ENCODE measurements around the gene ZNF140. TPM values are rescaled to one million over a fixed set of nuclear protein-coding genes. Genes with fewer than 3 reads are reported as not detected.

The ZNF140 gene
- total RNA-seq, result 15.0 and 15.1 TPM in 2 replicates

DNA sequence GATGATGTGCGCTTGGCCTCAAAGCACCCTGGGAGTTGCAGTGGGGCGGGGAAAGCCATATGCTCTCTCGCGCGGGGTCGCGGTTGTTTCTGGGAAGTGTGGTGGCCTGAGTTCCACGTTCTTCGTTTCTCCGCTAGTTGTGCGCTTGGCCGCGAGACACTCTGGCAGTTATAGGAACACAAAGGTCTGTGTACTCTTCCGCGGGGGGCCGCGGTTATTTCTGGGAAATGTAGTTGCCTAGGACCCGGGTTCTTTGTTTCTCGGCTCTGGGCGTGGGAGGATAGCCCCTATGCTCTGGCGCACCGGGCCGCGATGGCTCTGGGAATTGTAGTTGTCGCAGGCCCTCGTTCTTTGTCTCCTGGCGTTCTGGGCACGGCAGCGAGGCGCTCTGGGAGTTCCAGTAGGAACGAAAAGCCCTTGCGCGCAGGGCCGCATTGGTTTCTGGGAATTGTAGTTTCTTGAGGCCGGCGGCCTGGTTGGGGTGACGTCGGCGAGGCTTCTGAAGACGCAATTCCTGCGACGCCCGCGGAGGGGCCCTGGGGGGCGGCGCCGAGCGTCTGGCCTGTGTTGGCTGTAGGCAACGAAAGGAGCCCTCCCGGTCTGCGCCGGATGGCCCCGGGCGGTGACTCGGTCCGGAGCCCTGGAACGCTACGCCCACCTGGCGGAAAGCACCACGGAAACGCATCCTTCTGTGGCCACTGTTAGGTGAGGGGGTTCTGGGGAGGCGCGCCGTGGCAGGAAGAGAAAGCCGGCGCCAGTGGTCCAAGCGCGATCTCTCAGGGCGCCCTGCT, at the start of gene ZNF140:
Gene ZNF140, plus strand, starts transcription at position 556 of the 791 bp plus-strand sequence. CDS start 398 bp downstream, outside the sequence.
- Mint-ChIP-seq H3K36me3 (ENCODE audit: low read depth) (peaks cover 37% of the 10 kb centered on the region), H3K27me3 (ENCODE audit: insufficient read depth) (no peaks in the 10 kb centered on the region), H3K4me1 (ENCODE audit: low read depth) (no peaks in the 10 kb centered on the region), H3K9me3 (peaks cover 49% of the 10 kb centered on the region), H3K27ac (peak within 1 kb of the TSS; percentile 84), H3K4me3 (no peak within 1 kb of the TSS)
- peak; percentile 93 for DNase-seq (ENCODE audit: low spot score)
- intact Hi-C loops (cut with micrococcal nuclease), result loop anchor here (1.0 kb wide), 8 partner anchors 43 to 251 kb away; partner anchors contain the start of genes CHFR, ZNF10, ZNF26 and ZNF268

DNA sequence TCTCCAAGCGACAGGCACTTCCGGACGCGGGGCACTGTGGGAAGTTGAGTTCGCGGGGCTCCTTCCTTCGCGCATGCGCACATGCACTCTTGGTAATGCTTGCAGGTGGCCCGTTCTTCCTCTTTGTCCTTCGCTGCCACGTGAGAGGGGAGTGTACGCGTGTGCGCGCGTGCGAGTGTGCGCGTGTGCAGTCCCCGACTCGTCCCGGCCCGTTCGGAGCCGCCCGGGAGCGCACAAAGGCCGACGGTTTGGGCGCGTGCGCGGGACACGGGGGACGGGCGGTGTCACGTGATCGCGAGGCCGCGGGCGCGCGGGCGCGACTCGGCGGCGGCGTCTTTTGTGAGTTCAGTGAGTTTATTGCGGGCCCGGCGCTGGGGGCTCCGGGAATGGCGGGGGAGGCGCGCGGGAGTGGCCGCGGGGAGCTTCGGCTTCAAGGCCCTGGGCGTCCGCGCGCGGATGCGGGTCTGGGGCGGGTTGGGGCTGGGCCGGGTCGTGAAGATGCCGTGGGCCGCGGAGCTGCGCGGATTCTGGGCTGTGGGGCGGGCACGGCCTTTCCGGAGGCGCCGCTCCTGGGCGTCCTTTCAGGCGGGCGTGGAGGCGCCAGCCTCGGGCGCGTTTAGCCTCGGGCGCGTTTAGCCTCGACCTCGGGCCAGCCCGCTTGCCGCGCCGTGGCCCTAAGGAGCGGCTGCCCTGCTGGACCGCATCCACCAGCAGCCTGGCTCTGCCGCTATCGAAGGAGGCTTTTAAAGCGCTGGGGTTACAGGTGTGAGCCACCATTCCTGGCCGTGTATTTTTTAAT, 43.3 kb upstream of the ZNF140 start, which contains the start of gene ZNF84:
Gene ZNF84, plus strand, starts transcription at position 303 of the 799 bp plus-strand sequence. CDS start 3,959 bp downstream, outside the sequence.
- H3K36me3 Mint-ChIP-seq (ENCODE audit: low read depth), result peaks cover 27% of the 10 kb centered on the region
- H3K4me1 Mint-ChIP-seq (ENCODE audit: low read depth), result no peaks in the 10 kb centered on the region
- DNase-seq (ENCODE audit: low spot score), result peak; percentile 97
- no peaks in the 10 kb centered on the region for H3K27me3 Mint-ChIP-seq (ENCODE audit: insufficient read depth)
- peak within 1 kb of the TSS; percentile 86 for H3K4me3 Mint-ChIP-seq
- H3K27ac Mint-ChIP-seq, result peak within 1 kb of the TSS; percentile 97
- peaks cover 65% of the 10 kb centered on the region for H3K9me3 Mint-ChIP-seq
- intact Hi-C loops (cut with micrococcal nuclease), result loop anchor here (1.0 to 2.0 kb wide), 9 partner anchors 15 to 269 kb away; partner anchors contain the start of genes ZNF10, ZNF140, ZNF26 and ZNF268

DNA sequence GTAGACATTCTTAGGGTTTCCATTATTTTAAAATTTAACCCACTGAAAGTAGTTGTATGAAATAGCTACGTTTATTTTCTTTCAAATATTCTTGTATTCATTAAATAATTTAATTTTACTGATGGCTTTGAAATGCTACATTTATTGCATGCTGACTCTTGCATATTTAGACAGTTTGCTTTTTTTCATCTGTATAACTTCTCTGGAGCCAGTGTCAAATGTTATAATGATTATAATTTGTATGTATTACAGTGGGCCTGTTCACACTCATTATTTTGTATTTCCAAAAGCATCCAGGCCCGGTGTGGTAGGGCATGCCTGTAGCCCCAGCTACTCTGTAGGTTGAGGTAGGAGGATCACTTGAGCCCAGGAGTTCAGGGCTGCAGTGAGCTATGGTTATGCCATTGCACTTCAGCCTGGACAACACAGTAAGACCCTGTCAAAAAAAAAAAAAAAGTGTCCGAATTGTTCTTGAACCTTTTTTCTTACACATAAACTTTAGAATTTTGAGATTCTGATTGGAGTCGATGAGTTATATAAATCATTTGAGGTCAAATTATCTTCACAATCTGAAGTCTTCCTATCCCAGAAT, 42.5 kb upstream of the ZNF140 start:
- peaks cover 72% of the 10 kb centered on the region for H3K9me3 Mint-ChIP-seq
- no peak for DNase-seq (ENCODE audit: low spot score)
- peak overlapping the region; percentile 97 for H3K27ac Mint-ChIP-seq
- intact Hi-C loops (cut with micrococcal nuclease), result loop anchor here (2.0 kb wide), 1 partner anchor 15 kb away; no protein-coding TSS in a partner anchor
- no peaks in the 10 kb centered on the region for H3K4me1 Mint-ChIP-seq (ENCODE audit: low read depth)
- peak overlapping the region; percentile 86 for H3K4me3 Mint-ChIP-seq
- peaks cover 35% of the 10 kb centered on the region for H3K36me3 Mint-ChIP-seq (ENCODE audit: low read depth)
- H3K27me3 Mint-ChIP-seq (ENCODE audit: insufficient read depth), result no peaks in the 10 kb centered on the region

DNA sequence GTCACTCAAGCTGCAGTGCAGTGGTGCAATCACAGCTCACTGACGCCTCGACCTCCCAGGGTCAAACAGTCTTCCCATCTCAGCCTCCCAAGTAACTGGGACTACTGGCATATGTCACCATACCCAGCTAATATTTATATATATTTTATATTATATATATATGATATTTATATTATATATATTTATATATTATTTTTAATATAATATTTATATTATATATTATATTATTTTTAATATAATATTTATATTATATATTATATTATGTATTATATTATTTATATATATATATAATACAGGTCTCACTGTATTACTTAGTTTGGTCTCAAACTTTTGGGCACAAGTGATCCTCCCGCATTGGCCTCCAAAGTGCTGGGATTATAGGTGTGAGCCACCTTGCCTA, 34.0 kb upstream of the ZNF140 start:
- Mint-ChIP-seq H3K36me3 (ENCODE audit: low read depth) (peaks cover 85% of the 10 kb centered on the region), H3K27ac (no peak overlapping the region), H3K4me1 (ENCODE audit: low read depth) (no peaks in the 10 kb centered on the region), H3K27me3 (ENCODE audit: insufficient read depth) (no peaks in the 10 kb centered on the region), H3K9me3 (peaks cover 86% of the 10 kb centered on the region), H3K4me3 (no peak overlapping the region)
- intact Hi-C loops (cut with micrococcal nuclease), result no loop called here
- DNase-seq (ENCODE audit: low spot score), result no peak

DNA sequence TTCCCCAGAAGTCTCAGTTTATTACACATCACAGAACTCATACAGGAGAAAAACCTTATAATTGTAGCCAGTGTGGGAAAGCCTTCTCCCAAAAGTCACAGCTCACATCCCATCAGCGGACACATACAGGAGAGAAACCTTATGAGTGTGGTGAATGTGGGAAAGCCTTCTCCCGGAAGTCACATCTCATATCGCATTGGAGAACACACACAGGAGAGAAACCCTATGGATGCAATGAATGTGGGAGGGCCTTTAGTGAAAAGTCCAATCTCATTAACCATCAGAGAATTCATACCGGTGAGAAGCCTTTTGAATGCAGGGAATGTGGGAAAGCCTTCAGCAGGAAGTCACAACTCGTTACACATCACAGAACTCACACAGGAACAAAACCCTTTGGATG, 23.3 kb upstream of the ZNF140 start:
- Mint-ChIP-seq H3K4me1 (ENCODE audit: low read depth) (no peaks in the 10 kb centered on the region), H3K4me3 (no peak overlapping the region), H3K9me3 (peaks cover 65% of the 10 kb centered on the region), H3K27me3 (ENCODE audit: insufficient read depth) (no peaks in the 10 kb centered on the region), H3K36me3 (ENCODE audit: low read depth) (peaks cover 44% of the 10 kb centered on the region), H3K27ac (no peak overlapping the region)
- DNase-seq (ENCODE audit: low spot score), result no peak
- intact Hi-C loops (cut with micrococcal nuclease), result no loop called here

DNA sequence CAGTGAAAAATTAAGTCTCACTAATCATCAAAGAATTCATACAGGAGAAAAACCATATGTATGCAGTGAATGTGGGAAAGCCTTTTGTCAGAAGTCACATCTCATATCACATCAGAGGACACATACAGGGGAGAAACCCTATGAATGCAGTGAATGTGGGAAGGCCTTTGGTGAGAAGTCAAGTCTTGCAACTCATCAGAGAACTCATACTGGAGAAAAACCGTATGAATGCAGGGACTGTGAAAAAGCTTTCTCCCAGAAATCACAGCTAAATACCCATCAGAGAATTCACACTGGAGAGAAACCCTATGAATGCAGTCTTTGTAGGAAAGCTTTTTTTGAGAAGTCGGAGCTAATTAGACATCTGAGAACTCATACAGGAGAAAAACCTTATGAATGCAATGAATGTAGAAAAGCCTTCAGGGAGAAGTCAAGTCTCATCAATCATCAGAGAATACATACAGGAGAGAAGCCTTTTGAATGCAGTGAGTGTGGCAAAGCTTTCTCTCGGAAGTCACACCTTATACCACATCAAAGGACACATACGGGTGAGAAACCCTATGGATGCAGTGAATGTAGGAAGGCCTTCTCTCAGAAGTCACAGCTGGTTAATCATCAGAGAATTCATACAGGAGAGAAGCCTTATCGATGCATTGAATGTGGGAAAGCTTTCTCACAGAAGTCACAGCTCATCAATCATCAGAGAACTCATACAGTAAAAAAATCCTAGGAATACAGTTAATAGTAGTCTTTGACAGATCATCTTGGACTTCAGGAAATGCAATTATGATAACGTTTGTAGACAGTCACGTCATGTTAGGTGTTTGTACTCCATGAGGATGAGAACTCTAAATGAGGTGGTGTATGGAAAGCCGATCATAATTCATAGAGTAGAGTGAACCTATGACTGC, 22.3 kb upstream of the ZNF140 start:
- intact Hi-C loops (cut with micrococcal nuclease), result no loop called here
- Mint-ChIP-seq H3K4me3 (no peak overlapping the region), H3K27me3 (ENCODE audit: insufficient read depth) (no peaks in the 10 kb centered on the region), H3K27ac (no peak overlapping the region), H3K36me3 (ENCODE audit: low read depth) (peaks cover 35% of the 10 kb centered on the region), H3K4me1 (ENCODE audit: low read depth) (no peaks in the 10 kb centered on the region), H3K9me3 (peaks cover 65% of the 10 kb centered on the region)
- no peak for DNase-seq (ENCODE audit: low spot score)

DNA sequence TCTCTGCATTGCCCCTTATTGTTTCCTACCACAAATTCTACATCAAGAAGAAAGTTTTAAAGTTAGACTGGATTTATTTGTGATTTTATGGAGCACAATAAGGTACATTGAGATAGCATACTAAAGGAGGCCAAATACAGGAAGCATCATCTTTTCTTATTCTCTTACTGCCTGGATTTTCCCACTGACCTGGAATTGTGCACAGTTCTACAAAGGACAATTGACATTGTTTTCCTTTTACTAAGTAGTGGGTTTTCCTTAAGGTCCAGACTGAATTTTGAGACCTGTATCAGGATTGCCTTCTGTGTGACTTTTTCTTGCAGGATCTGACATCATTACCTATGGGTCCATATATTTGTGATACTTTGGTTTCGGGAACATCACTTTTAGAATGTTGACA, 18.8 kb upstream of the ZNF140 start:
- H3K27ac Mint-ChIP-seq, result no peak overlapping the region
- H3K4me1 Mint-ChIP-seq (ENCODE audit: low read depth), result no peaks in the 10 kb centered on the region
- intact Hi-C loops (cut with micrococcal nuclease), result no loop called here
- no peak overlapping the region for H3K4me3 Mint-ChIP-seq
- peaks cover 24% of the 10 kb centered on the region for H3K36me3 Mint-ChIP-seq (ENCODE audit: low read depth)
- no peak for DNase-seq (ENCODE audit: low spot score)
- no peaks in the 10 kb centered on the region for H3K27me3 Mint-ChIP-seq (ENCODE audit: insufficient read depth)
- peaks cover 73% of the 10 kb centered on the region for H3K9me3 Mint-ChIP-seq

DNA sequence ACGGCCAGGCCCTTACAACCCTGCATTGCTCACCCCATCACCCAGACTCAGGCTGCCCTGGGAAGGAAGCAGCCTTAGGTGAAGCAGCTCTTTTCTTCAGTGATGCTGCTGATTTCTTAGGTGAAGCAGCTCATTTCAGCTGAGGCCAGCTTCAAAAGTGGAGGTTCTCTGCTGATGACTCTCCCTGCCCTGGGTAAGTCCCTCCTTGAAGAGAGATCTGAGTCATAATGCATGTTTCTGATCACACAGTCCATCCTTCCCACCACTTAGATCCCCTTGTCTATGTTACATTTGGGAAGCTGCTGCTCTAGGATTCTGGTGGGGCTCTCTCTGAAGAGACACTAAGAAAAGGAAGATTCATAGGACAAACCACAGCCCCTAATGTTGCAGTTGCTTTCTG, 17.2 kb upstream of the ZNF140 start:
- Mint-ChIP-seq H3K4me3 (no peak overlapping the region), H3K27ac (no peak overlapping the region), H3K36me3 (ENCODE audit: low read depth) (peaks cover 9% of the 10 kb centered on the region), H3K4me1 (ENCODE audit: low read depth) (no peaks in the 10 kb centered on the region), H3K27me3 (ENCODE audit: insufficient read depth) (no peaks in the 10 kb centered on the region), H3K9me3 (peaks cover 68% of the 10 kb centered on the region)
- no peak for DNase-seq (ENCODE audit: low spot score)
- intact Hi-C loops (cut with micrococcal nuclease), result no loop called here

DNA sequence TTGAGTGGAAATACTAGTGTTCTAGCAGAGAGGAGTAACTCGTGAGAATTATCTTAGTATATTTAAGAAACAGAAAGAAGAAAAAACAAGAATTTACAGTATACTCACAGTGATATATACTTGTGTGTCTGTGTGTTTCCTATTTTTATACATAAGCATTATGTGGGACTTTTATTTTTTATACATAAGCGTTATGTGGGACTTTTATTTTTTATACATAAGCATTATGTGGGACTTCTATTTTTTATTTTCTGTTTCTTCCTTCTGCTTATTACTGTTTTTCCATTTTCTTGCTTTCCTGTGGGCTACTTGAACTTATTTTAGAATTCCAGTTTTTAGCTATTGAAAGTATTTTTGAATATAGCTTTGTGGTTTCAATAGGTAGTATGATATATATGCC, 6.9 kb upstream of the ZNF140 start:
- H3K27me3 Mint-ChIP-seq (ENCODE audit: insufficient read depth), result no peaks in the 10 kb centered on the region

DNA sequence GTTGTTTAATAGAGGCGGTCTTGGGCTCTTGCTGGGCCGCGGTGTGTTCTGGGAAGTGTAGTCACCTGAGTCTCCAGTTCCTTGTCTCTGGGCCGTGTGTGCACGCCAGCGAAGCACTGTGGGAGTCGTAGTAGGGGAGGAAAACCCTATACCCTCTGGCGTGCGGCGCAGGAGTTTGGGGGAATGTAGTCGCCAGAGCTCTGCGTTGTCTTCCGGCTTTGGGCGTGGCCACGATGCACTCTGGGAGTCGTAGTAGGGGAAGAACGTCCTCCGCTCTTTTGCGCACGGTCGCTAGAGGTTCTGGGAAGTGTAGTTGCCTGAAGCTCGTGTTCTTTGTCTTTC, 726 bp upstream of the ZNF140 start:
- no peaks in the 10 kb centered on the region for H3K4me1 Mint-ChIP-seq (ENCODE audit: low read depth)
- H3K27me3 Mint-ChIP-seq (ENCODE audit: insufficient read depth), result no peaks in the 10 kb centered on the region
- peaks cover 50% of the 10 kb centered on the region for H3K9me3 Mint-ChIP-seq
- no peak overlapping the region for H3K4me3 Mint-ChIP-seq
- peaks cover 33% of the 10 kb centered on the region for H3K36me3 Mint-ChIP-seq (ENCODE audit: low read depth)
- DNase-seq (ENCODE audit: low spot score), result peak; percentile 95
- intact Hi-C loops (cut with micrococcal nuclease), result loop anchor here (1.0 kb wide), 8 partner anchors 43 to 251 kb away; partner anchors contain the start of genes CHFR, ZNF10, ZNF26 and ZNF268
- H3K27ac Mint-ChIP-seq, result no peak overlapping the region

More for the DNA sequence above, 6.9 kb upstream of the ZNF140 start:
- H3K4me1 Mint-ChIP-seq (ENCODE audit: low read depth), result no peaks in the 10 kb centered on the region
- H3K27ac Mint-ChIP-seq, result no peak overlapping the region
- DNase-seq (ENCODE audit: low spot score), result no peak
- H3K9me3 Mint-ChIP-seq, result peaks cover 54% of the 10 kb centered on the region
- H3K36me3 Mint-ChIP-seq (ENCODE audit: low read depth), result peaks cover 2% of the 10 kb centered on the region
- H3K4me3 Mint-ChIP-seq, result no peak overlapping the region
- intact Hi-C loops (cut with micrococcal nuclease), result no loop called here

DNA sequence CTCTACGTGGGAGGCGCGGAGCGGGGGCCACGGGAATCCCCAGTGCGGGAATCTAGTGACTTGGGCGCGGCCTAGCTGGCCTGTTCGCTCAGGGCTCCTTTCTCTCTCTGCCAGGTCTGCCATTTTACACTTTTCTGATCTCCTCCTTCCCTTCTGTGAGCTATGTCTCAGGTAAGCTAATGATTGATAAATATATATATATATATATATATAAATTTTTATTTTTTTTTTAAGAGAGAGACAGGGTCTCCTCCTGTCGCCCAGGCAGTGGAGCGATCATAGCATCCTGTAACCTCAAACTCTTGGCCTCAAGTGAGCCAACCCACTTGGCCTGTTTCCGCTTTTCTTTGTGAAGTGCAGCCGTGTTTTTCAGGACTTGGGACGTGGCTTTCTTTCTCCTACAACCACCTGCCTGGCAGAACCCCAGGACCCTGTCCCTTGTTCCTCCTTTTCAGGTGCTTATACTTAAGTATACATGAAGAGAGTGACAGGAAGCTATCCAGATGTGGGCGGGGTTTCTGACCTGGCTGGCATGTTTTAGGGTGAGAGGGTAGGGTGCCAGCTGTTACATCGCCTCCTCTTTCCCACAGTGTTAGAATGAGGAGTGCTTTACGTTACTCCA, 547 bp downstream of the ZNF140 start:
- peaks cover 42% of the 10 kb centered on the region for H3K36me3 Mint-ChIP-seq (ENCODE audit: low read depth)
- no peaks in the 10 kb centered on the region for H3K27me3 Mint-ChIP-seq (ENCODE audit: insufficient read depth)
- H3K9me3 Mint-ChIP-seq, result peaks cover 50% of the 10 kb centered on the region
- H3K27ac Mint-ChIP-seq, result peak overlapping the region; percentile 84
- no peak overlapping the region for H3K4me3 Mint-ChIP-seq
- H3K4me1 Mint-ChIP-seq (ENCODE audit: low read depth), result no peaks in the 10 kb centered on the region
- no peak for DNase-seq (ENCODE audit: low spot score)
- intact Hi-C loops (cut with micrococcal nuclease), result no loop called here

Data from activated T-helper 1 cell treated with anti-CD3 and anti-CD28 coated beads, Interleukin-12 subunit alpha, Interleukin-12 subunit beta, Interleukin-2, Interleukin-4 antibody, amounts not matched to agents 30 ng/mL and 10 ng/mL and 1 ng/mL, durations not matched to agents 14 hours and 24 hours and 36 hours (primary cell).